HUDEP-2 (cell line): ENCODE measurements around the gene CARD11.
"Not testable (repeated sequence)": the region's sequence is repeated elsewhere in the genome, so short reads cannot be mapped to it uniquely, and the experiment has no call there.

Experiments used
- DNase-seq, 76 experiments: peaks; one replicate each; lab custom pipeline; 2025; ENCODE audit not compliant: unreplicated experiment in 76 of 76; lab: John Stamatoyannopoulos, UW

CARD11 gene

DNA sequence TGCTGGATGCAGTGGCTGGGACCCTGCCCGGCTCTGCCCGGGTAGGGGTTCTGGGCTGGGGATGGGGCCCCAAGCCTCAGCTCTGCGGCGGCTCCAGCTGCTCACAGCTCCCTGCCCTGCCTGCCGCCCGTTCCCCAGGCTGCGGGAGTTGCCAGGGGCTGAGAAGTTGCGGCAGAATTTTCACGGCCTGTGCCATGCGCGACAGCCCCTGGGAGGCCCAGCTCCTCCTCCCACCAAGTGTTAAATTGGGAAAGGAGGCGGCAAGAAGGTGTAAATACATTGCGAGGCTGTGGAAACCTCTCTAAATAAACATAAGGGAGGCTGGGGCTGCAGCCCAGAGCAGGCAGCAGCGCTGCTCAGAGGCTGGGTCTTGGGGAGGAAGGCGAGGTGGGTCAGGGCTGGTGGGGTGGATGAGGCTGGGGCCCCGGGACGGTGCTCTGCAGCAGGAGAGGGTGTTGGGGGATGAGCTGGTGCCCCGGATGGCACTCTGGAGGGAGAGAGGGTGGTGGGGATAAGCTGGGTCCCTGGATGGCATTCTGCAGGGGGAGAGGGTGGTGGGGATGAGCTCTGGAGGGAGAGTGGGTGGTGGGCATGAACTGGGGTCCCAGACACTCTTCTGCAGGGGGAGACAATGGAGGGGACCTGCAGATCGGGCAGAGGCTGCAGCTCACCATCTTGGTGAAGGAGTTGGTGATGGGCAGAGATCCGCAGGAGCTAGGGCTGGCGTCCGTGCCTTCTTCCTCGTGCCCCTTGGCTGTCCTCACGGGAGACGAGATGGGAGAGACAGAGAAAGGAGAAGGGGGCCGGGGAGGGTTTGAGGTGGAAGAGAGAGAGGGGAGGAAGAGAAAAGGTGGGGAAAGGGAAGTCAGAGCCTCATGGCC, 114.1 kb downstream of the CARD11 start:
- DNase-seq, result no peak

DNA sequence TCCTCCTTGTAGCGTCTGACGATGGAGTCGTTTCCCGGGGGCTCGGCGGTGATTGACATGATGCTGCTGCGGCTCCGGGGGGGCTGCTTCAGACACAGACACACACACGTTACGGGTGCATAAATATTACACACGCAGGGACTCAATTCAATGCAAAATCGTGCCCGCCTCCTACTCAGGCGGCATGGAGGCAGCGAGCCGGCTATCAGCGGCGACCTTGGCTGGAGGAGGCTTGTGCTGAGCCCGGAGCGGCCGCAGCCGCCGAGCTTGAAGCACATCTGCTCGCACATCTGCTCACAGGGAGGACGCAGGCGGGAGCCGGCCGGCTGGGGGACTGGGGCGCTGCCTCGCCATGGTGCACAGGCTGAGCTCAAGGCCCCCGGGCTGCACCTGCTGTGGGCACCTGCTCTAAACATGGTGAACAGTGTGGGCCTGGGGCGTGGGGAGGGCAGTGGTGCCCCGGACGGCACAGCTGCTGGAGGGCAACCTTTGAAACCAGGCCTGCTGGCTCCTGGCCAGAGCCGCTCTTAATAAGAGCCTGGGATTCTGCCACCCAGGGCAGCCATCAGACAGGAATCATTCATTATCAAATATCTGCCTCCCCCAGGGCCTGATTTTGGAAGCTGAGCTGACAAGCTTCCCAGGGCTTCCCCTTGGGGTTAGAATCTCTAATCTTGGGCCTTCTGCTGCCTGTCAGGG, 114.9 kb downstream of the CARD11 start:
- no peak for DNase-seq

DNA sequence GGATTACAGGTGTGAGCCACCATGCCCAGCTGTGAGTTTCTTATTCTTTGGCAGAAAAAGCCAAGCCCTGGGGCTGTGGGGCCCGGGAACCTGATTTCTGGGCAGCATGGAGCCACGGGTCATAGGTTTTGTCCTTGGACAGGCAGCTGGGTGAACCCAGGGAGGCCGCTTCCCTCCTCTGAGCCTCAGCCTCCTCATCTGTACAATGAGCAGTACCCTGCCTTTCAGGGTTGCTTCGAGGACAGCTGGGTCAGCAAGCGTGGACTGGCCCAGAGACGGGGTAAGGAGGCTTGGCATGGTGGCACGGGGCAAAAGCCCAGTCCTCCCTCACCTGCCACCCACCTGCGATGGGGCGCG, 115.4 kb downstream of the CARD11 start:
- DNase-seq, result no peak

- DNase-seq, result no peak
Measured at GRCh38 chr7:2927592-2927991, 116.1 kb downstream of the CARD11 start.

DNA sequence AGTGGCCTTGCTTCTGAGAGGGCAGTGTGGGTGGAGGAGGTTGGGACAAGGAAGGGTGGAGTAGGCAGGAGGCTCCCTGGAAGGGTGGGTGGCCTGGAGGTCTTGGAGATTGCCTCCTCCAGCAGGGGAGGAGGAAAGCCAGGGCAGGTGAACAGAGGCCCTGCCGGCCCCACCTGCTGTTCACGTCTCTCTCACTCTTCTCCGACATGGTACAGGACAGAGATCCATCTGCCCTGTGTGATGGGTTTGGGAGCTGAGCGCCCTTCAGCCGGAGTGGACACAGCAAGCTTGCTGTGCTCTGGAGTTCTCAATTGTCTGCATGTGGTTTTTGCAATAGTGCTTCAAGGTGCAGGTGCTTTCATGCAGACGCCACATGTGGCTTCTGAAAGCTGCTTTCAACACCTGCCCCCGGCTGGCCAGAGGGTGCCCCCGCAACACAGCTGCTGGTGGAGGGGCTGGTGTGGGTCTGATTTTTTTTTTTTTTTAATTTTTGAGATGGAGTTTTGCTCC, 116.7 kb downstream of the CARD11 start:
- no peak for DNase-seq

- DNase-seq, result no peak
Measured at GRCh38 chr7:2926120-2926895, 117.4 kb downstream of the CARD11 start.

DNA sequence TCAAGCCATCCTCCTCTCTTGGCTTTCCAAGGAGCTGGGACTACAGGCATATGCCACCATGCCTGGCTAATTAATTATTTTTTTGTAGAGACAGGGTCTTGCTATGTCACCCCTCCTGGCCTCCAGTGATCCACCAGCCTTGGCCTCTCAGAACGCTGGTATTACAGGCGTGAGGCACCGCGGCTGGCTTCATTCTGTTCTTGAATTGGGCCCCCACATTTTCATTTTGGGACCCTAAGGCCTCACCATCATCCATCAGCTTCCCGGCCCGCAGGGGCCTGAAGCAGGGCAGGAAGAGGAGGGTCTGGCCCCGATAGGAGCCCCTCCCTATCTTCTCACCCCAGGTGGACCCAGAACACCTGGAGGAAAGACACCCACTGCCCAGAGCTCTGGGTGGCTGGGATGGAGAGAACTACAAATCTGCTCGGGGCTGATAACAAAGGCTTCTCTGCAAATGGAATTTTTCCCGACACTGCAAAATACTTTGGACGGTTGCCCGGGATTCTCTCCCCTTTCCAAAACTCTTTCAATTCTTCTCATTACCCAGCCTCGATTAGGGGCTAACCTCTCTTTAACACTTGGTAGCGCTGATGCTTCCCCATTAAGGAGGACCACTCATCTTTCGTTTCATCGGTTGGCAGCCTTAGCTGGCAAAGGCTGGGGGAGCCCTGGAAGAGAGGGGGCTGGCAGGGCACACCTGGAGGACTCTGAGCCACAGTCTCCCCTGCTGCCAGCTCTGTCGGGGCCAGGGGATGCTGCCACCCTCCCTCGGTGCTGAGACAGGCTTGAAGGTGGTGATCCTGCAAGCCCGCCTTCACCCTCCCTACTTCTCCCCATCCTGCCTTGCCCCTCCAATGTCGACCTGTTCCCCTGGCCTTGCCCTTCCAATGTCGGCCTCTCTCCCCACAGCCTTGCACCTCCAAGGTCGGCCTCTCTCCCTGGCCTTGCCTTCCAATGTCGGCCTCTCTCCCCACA, 118.5 kb downstream of the CARD11 start:
- DNase-seq, result no peak

DNA sequence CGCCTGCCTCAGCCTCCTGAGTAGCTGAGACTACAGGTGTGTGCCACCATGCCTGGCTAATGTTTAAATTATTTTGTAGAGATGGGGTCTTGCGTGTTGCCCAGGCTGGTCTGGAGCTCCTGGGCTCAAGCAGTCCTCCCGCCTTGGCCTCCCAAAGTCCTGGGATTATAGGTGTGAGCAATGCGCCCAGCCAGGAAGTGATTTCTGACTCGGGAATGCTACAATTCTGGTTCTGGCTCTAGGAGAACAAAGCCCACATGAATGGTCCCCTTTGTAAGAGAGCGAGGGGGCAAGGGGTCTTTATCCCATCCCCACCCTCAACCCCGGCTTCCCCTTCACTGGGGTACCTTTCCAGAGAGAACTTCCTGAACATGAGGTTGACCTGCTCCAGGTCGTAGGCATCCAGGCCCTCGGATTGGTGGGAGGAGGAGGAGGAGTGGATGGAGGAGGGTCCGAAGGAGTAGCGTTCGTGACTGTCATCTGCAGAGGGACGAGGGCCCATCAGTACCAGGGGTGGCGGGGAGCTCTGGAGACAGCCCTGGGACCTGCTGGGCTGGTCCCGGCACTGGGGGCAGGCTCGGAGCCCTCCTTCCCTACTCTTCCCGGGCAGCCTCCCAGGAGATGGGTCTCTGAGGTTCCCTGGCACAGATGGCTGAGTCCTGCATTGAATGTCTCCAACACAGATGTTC, 119.6 kb downstream of the CARD11 start:
- DNase-seq, result no peak

- DNase-seq, result no peak
Measured at GRCh38 chr7:2923291-2923781, 120.3 kb downstream of the CARD11 start.

GRCh38 chr7:2922866-2923265, 120.8 kb downstream of the CARD11 start:
- no peak for DNase-seq

DNA sequence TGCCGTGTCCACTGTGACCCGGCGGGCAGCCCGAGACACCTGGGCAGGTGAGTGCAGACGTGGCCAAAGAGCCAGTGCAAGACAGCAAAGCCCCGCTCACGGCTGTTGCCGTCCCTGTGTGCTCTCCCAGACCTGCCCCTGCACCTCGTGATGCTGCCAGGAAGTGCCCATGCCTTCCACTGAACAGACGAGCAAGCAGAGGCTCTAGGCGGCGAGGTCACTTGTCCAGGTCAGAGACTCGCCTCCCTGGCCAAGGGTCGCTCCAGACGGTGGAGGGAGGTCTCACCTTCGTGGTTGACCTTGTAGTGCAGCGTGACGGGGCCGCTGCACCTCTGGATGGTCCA, 121.3 kb downstream of the CARD11 start:
- DNase-seq, result no peak

DNA sequence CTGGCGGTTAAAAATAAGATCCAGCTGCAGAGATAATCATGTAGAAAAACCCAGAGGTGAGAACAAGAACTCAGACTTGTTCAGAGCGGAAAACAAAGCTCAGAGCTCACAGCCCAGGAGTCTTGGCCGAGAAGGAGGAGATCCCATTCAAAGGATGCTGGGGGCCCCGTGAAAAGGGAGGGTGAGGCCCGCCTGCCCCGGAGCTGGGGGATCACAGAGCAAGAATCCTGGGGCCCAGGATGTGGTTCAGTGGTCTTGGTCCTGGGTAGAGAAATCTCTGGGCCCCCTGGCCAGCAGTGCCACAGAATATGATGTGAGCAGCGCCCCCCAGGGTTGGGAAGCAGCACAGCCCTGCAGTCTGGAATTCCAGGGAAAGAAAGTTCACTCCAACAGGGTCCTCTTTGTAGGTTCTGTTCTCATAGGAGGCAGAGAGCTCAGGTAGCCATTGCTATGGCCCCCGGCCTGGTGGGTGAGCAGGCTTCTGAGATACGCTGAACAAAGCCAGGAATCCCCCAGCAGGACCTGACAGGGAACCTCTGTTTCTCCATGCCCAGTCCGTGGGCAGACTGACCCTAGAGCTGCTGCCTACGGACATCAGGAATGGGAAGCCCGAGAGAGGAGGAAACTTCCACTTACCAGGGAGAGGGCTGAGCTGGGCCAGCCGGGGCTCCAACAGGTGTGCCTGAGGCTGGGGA, 121.9 kb downstream of the CARD11 start:
- no peak for DNase-seq

GRCh38 chr7:2920956-2921652, 122.6 kb downstream of the CARD11 start:
- no peak for DNase-seq

- not testable (repeated sequence) for DNase-seq
Measured at GRCh38 chr7:2920480-2920879, 123.2 kb downstream of the CARD11 start.

DNA sequence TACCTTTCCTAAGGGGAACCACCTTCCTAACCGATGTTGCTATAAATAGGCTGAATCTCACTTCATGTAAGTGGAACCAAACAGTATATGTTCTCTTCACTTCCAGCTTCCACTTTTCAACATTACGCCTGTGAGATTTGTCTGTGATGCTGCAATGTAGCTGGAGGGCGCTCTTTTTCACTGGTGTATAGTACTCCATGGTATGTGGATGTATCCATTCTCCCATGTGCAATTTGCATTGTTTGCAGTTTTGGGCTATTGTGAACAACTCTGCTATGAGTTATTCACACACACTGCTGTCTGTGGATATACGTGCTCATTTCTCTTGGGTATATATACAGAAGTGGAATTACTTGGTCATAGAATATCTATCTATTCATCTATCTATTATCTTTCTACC, 123.6 kb downstream of the CARD11 start:
- no peak for DNase-seq

- no peak for DNase-seq
Measured at GRCh38 chr7:2919256-2919655, 124.4 kb downstream of the CARD11 start.

- no peak for DNase-seq
Measured at GRCh38 chr7:2918406-2918805, 125.3 kb downstream of the CARD11 start.

- DNase-seq, result no peak
Measured at GRCh38 chr7:2915023-2915422, 128.6 kb downstream of the CARD11 start.
